HepG2 (cell line): ENCODE measurements around the gene DENND2D. TPM values are rescaled to one million over a fixed set of nuclear protein-coding genes. Genes with fewer than 3 reads are reported as not detected.

ENCODE experiments used
- ATAC-seq: fragments of 200-7000 bp; cut with Tn5 transposase; 3 replicates; pipeline ENCODE4 v1.9.1; 2020; ENCODE audit warnings: mild to moderate bottlenecking, moderate library complexity
- BruUV-seq: library from RNA; stranded (reverse); fragments of 400-500 nt; replicated peaks from 2 replicates; lab custom pipeline; 2021; lab: Mats Ljungman, UMichigan
- CTCF ChIA-PET: fragments of 300-600 bp; formaldehyde crosslinking; extraction: SDS; loops from one replicate; lab custom pipeline; 2021; ENCODE audit warnings: low total read pairs, inconsistent platforms, low intra/inter-chr PET ratio; lab: Yijun Ruan, JAX
- POLR2A ChIA-PET: fragments of 350-600 bp; sonication (Branson Sonifier 250); formaldehyde crosslinking; loops from one replicate; lab custom pipeline; 2020; ENCODE audit warnings: antibody characterized with exemption, inconsistent platforms; lab: Yijun Ruan, JAX
- DNase-seq: peaks from one replicate; pipeline ENCODE4 v3.0.0-alpha.2; 2015; ENCODE audit warnings: low spot score
- FAIRE-seq: peaks from 3 replicates; lab custom pipeline; 2011; peaks lifted over from hg19 to GRCh38; lab: Jason Lieb, UNC
- H2AFZ ChIP-seq: one replicate; pipeline ENCODE4 v1.6.1; 2011; ENCODE audit warnings: low read length, inconsistent platforms
- H3K27ac ChIP-seq: fragments of 300-600 bp; 3 replicates; pipeline ENCODE4 v1.8.0; 2011; ENCODE audit warnings: mixed run types, mild to moderate bottlenecking, mixed read lengths, low read length, inconsistent platforms; ENCODE audit not compliant: insufficient read depth; ENCODE audit errors: extremely low read length
- H3K27me3 ChIP-seq, 2 experiments: fragments of 200-600 bp in 1 of 2; 2 replicates in 1 of 2; 3 replicates in 1 of 2; pipeline versions ENCODE4 v1.6.0 to v1.8.0; 2011; ENCODE audit warnings: low read length in 2 of 2, mild to moderate bottlenecking in 2 of 2, moderate library complexity in 2 of 2, inconsistent platforms in 1 of 2; ENCODE audit not compliant: insufficient read depth in 2 of 2, control insufficient read depth in 1 of 2
- H3K36me3 ChIP-seq, 2 experiments: fragments of 200-600 bp in 1 of 2; replicated peaks in 1 of 2; 2 replicates in 1 of 2; 3 replicates in 1 of 2; pipeline versions ENCODE4 v1.5.1 to v1.8.0; 2011; ENCODE audit warnings: low read length in 2 of 2, inconsistent platforms in 1 of 2; ENCODE audit not compliant: insufficient read depth in 2 of 2, control insufficient read depth in 1 of 2
- H3K4me1 ChIP-seq: 2 replicates; pipeline ENCODE4 v1.5.1; 2012; ENCODE audit warnings: low read length, inconsistent platforms; ENCODE audit not compliant: insufficient read depth
- H3K4me2 ChIP-seq: 2 replicates; pipeline ENCODE4 v1.6.0; 2011; ENCODE audit warnings: low read depth, low read length, inconsistent platforms
- H3K4me3 ChIP-seq, 3 experiments: fragments of 200-600 bp in 1 of 3; sonication (generic), shearing (Covaris generic) in 1 of 3; replicated peaks in 1 of 3; 2 replicates each; pipeline ENCODE4 v1.5.1; 2011 to 2016; ENCODE audit warnings: low read length in 3 of 3, inconsistent platforms in 2 of 3, low read depth in 2 of 3, mild to moderate bottlenecking in 2 of 3, control low read depth in 1 of 3, mixed read lengths in 1 of 3; ENCODE audit not compliant: insufficient read depth in 1 of 3
- H3K79me2 ChIP-seq: one replicate; pipeline ENCODE4 v1.6.1; 2011; ENCODE audit warnings: low read length, inconsistent platforms; ENCODE audit not compliant: insufficient read depth
- H3K9ac ChIP-seq: 2 replicates; pipeline ENCODE4 v1.6.0; 2011; ENCODE audit warnings: mild to moderate bottlenecking, low read depth, low read length, inconsistent platforms; ENCODE audit not compliant: insufficient read depth
- H3K9me3 ChIP-seq: 2 replicates; pipeline ENCODE4 v1.5.1; 2012; ENCODE audit warnings: mild to moderate bottlenecking, low read length
- H4K20me1 ChIP-seq: 2 replicates; pipeline ENCODE4 v1.6.0; 2011; ENCODE audit warnings: inconsistent platforms, mild to moderate bottlenecking, low read length, moderate library complexity; ENCODE audit not compliant: insufficient read depth
- DNMT1 ChIP-seq: sonication (generic); formaldehyde crosslinking; IDR thresholded peaks from 2 replicates; pipeline ENCODE4 v1.5.1; 2020; ENCODE audit warnings: mild to moderate bottlenecking, missing genetic modification reagents
- EP300 ChIP-seq, 3 experiments: sonication (generic) in 1 of 3; formaldehyde crosslinking in 1 of 3; IDR thresholded peaks; 2 replicates each; pipeline versions ENCODE4 v1.5.1 to v1.6.1; 2011 to 2020; ENCODE audit warnings: low read depth in 2 of 3, low read length in 2 of 3, borderline replicate concordance in 1 of 3, improper control_type of control experiment in 1 of 3, mild to moderate bottlenecking in 1 of 3, missing genetic modification reagents in 1 of 3, moderate library complexity in 1 of 3
- FOXA3 ChIP-seq: IDR thresholded peaks from 2 replicates; pipeline ENCODE4 v1.6.1; 2016; ENCODE audit warnings: missing genetic modification reagents, missing compliant biosample characterization
- FOXC1 ChIP-seq: sonication (generic); formaldehyde crosslinking; IDR thresholded peaks from 2 replicates; pipeline ENCODE4 v1.8.0; 2022; ENCODE audit warnings: mild to moderate bottlenecking, missing genetic modification reagents, borderline replicate concordance
- HNF4A ChIP-seq: sonication (generic); formaldehyde crosslinking; IDR thresholded peaks from 2 replicates; pipeline ENCODE4 v1.4.0; 2020; ENCODE audit warnings: missing genetic modification reagents
- PITX1 ChIP-seq: sonication (generic); formaldehyde crosslinking; IDR thresholded peaks from 2 replicates; pipeline ENCODE4 v1.5.1; 2020; ENCODE audit warnings: mild to moderate bottlenecking, missing genetic modification reagents
- SRSF4 ChIP-seq: fragments of 200-400 bp; formaldehyde crosslinking; IDR thresholded peaks from one replicate; pipeline ENCODE4 v1.6.1; 2018; ENCODE audit warnings: mild to moderate bottlenecking, low read depth, low read length, moderate library complexity; ENCODE audit not compliant: poor library complexity, severe bottlenecking
- ZNF101 ChIP-seq: sonication (generic); formaldehyde crosslinking; IDR thresholded peaks from 2 replicates; pipeline ENCODE4 v1.4.0; 2020; ENCODE audit warnings: mild to moderate bottlenecking, low read depth, missing genetic modification reagents, borderline replicate concordance
- ZNF253 ChIP-seq: sonication (generic); formaldehyde crosslinking; IDR thresholded peaks from 2 replicates; pipeline ENCODE4 v1.8.0; 2022; ENCODE audit warnings: mild to moderate bottlenecking, missing genetic modification reagents, borderline replicate concordance
- ZNF256 ChIP-seq: sonication (generic); formaldehyde crosslinking; conservative IDR thresholded peaks from 2 replicates; pipeline ENCODE4 v1.4.0; 2020; ENCODE audit warnings: missing genetic modification reagents
- ZNF414 ChIP-seq: sonication (generic); formaldehyde crosslinking; IDR thresholded peaks from 2 replicates; pipeline ENCODE4 v1.5.0; 2020; ENCODE audit warnings: missing genetic modification reagents
- ZNF556 ChIP-seq: sonication (generic); formaldehyde crosslinking; IDR thresholded peaks from 2 replicates; pipeline ENCODE4 v1.4.0; 2020; ENCODE audit warnings: mild to moderate bottlenecking, missing genetic modification reagents, borderline replicate concordance
- ZNF724P ChIP-seq: sonication (generic); formaldehyde crosslinking; IDR thresholded peaks from 2 replicates; pipeline ENCODE4 v1.8.0; 2022; ENCODE audit warnings: missing genetic modification reagents, borderline replicate concordance
- ZNF773 ChIP-seq: sonication (generic); formaldehyde crosslinking; IDR thresholded peaks from 2 replicates; pipeline ENCODE4 v1.4.0; 2020; ENCODE audit warnings: missing genetic modification reagents, borderline replicate concordance
- WGBS: methylation state at CpG from one replicate; pipeline ENCODE4 v1.1.6; 2017; ENCODE audit warnings: low lambda C conversion rate; 5-methylcytosine and 5-hydroxymethylcytosine counted together
- in situ Hi-C: cut with HindIII; loops from 2 replicates; pipeline ENCODE4 v1.10.0; 2017; ENCODE audit warnings: low pct_unique_long_range_greater_than_20kb; ENCODE audit not compliant: extremely low pct_ligation_motif_present
- intact Hi-C: fragments of 100-400 bp; cut with micrococcal nuclease; formaldehyde crosslinking; loops from one replicate; pipeline ENCODE4 v1.10.0; 2022; ENCODE audit not compliant: unreplicated experiment
- polyA plus RNA-seq, 8 experiments: library from polyadenylated mRNA; depleted of rRNA in 3 of 8; stranded (reverse) in 7 of 8; unstranded in 1 of 8; fragments of >200 nt; fragmentation: Illumina TruSeq in 4 of 8; extraction: Trizol in 4 of 8; gene quantifications; 2 replicates each; pipeline versions ENCODE4 v1.2.1 to v1.2.3, GENCODE V29; 2011 to 2016; ENCODE audit warnings: low read depth in 4 of 8, missing spikeins in 1 of 8, mixed read lengths in 1 of 8; ENCODE audit not compliant: insufficient read depth in 1 of 8
- total RNA-seq, 5 experiments: library from RNA; depleted of rRNA; stranded (reverse); fragments of >200 nt; fragmentation: Illumina TruSeq; extraction: Trizol; gene quantifications; 2 replicates each; pipeline ENCODE4 v1.2.3, GENCODE V29; 2016; ENCODE audit warnings: low read depth in 1 of 5
- TF ChIP-seq, protein P1 (sequence below): sonication (generic); formaldehyde crosslinking; IDR thresholded peaks from 2 replicates; pipeline ENCODE4 v1.8.0; 2022; ENCODE audit warnings: missing genetic modification reagents, mild to moderate bottlenecking, borderline replicate concordance
- TF ChIP-seq, protein P2 (sequence below): sonication (generic); formaldehyde crosslinking; IDR thresholded peaks from 2 replicates; pipeline ENCODE4 v1.5.0; 2020; ENCODE audit warnings: missing genetic modification reagents

DENND2D gene
- total and polyA plus RNA-seq, 2 of the 13 experiments (the other 11 are each of a cell fraction or from before 2014, with no cell fraction given): 0.04 TPM; not detected in 1

DNA sequence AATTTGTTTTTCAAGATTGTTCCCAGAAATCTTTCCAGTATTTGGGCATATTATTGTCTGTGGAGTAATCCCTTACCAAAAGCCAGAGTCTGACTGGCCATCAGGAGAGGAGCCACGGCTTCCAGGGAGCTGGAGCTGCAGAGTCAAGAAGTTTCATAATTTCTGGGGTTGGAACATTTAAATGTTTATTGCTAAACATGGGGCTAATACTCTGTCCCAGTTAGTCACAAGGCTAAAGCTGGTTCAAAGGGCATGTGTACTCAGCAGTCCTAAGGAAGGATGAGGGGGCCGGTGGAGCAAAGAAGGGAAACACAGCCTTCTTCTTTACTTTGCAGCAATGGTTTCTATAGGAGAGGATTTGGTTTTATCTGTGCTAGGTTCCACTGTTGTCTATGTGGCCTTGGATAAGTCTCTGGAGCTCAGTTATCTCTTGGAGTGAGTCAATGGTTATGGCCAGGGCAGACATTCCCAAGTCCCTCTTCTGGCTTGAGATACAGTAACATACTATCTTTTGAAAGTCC lies 9.5 kb downstream of the DENND2D start:
- Histone ChIP-seq H3K4me3 (no peak overlapping the region), H3K4me1 (peaks cover 57% of the 10 kb centered on the region), H3K9me3 (no peaks in the 10 kb centered on the region), H3K27me3 (no peaks in the 10 kb centered on the region), H3K4me2 (peak overlapping the region; percentile 13; the same call in 1 of the 2 replicates), H3K36me3 (peaks cover 1 to 11% of the 10 kb centered on the region in 2 experiments; a peak in 2 of 5 replicates), H2AFZ (no peak overlapping the region), H3K9ac (no peak overlapping the region), H3K79me2 (no peaks in the 10 kb centered on the region), H4K20me1 (no peaks in the 10 kb centered on the region), H3K27ac (no peak overlapping the region)
- intact Hi-C loops: no loop called here
- WGBS: 48% methylated on average over 2 of the region's 2 CpGs
- BruUV-seq: no TSS peak
- POLR2A ChIA-PET: interaction anchor here (0.8 to 0.9 kb wide), 2 partner anchors 38 to 146 kb away, joined by 3 read pairs; no protein-coding TSS in a partner anchor
- DNase-seq (no peak), FAIRE-seq (no peak), ATAC-seq (peak; percentile 6; the same call in 1 of the 3 replicates)
- in situ Hi-C loops: no loop called here
- TF ChIP-seq ZNF773 (no peak), DNMT1 (CRISPR knock-in tag) (no peak), HNF4A (CRISPR knock-in tag) (peak; percentile 44; the same call in 1 of the 2 replicates), ZNF256 (CRISPR knock-in tag) (no peak), FOXA3 (CRISPR knock-in tag) (peak; percentile 56; the same call in 1 of the 2 replicates)
- TF ChIP-seq, protein P1, sequence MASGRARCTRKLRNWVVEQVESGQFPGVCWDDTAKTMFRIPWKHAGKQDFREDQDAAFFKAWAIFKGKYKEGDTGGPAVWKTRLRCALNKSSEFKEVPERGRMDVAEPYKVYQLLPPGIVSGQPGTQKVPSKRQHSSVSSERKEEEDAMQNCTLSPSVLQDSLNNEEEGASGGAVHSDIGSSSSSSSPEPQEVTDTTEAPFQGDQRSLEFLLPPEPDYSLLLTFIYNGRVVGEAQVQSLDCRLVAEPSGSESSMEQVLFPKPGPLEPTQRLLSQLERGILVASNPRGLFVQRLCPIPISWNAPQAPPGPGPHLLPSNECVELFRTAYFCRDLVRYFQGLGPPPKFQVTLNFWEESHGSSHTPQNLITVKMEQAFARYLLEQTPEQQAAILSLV (CRISPR knock-in tag): no peak
- CTCF ChIA-PET: no interaction called here

DNA sequence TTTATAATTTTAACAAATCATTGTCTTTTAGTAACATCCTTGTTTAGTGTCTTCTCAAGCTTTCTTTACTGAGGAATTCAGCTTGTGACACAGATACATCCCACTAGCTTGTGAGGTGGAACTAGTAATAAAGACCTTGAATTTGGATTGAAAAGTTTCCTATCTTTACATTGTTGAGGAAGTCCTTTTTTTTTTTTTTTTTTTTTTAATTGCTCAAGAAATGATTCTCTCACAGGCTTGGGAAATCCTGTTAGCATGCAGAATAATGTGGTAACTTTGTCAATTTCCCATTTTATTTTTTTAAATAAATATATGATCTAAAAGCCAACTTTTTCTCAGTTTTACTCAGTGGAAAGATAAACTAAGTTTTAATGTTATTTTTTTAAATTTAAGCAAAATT lies 15.8 kb downstream of the DENND2D start:
- no peak overlapping the region for H2AFZ ChIP-seq
- ATAC-seq (no peak), DNase-seq (no peak), FAIRE-seq (no peak)
- intact Hi-C loops: no loop called here
- BruUV-seq: no TSS peak
- no peaks in the 10 kb centered on the region for H3K79me2 ChIP-seq
- H3K27ac ChIP-seq: no peak overlapping the region
- H3K4me2 ChIP-seq: no peak overlapping the region
- H3K9me3 ChIP-seq: no peaks in the 10 kb centered on the region
- POLR2A ChIA-PET: no interaction called here
- no peaks in the 10 kb centered on the region for H3K27me3 ChIP-seq
- no peaks in the 10 kb centered on the region for H4K20me1 ChIP-seq
- in situ Hi-C loops: no loop called here
- H3K36me3 ChIP-seq: peaks cover 12 to 41% of the 10 kb centered on the region in 2 experiments
- H3K4me1 ChIP-seq: no peaks in the 10 kb centered on the region
- CTCF ChIA-PET: no interaction called here
- no peak overlapping the region for H3K4me3 ChIP-seq
- H3K9ac ChIP-seq: no peak overlapping the region
- TF ChIP-seq PITX1 (CRISPR knock-in tag) (no peak), ZNF414 (CRISPR knock-in tag) (no peak), ZNF724P (CRISPR knock-in tag) (no peak), ZNF253 (CRISPR knock-in tag) (no peak), EP300 (IDR thresholded peaks at IDR 0.05; ENCODE audit: low read depth in 2 of 2, low read length in 2 of 2) (no peak), EP300 (CRISPR knock-in tag; IDR thresholded peaks at IDR 0.05; ENCODE audit: borderline replicate concordance) (no peak), FOXC1 (CRISPR knock-in tag) (no peak), SRSF4 (no peak), ZNF556 (CRISPR knock-in tag) (no peak), ZNF101 (CRISPR knock-in tag) (no peak)
- TF ChIP-seq, protein P2, sequence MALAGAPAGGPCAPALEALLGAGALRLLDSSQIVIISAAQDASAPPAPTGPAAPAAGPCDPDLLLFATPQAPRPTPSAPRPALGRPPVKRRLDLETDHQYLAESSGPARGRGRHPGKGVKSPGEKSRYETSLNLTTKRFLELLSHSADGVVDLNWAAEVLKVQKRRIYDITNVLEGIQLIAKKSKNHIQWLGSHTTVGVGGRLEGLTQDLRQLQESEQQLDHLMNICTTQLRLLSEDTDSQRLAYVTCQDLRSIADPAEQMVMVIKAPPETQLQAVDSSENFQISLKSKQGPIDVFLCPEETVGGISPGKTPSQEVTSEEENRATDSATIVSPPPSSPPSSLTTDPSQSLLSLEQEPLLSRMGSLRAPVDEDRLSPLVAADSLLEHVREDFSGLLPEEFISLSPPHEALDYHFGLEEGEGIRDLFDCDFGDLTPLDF (CRISPR knock-in tag): no peak
